Renal pelvis (tissue), 4 donors: Measurements from ENCODE around the gene VEGFC. TPM values are rescaled to one million over a fixed set of nuclear protein-coding genes. Genes with fewer than 3 reads are reported as not detected.
A peak's percentile ranks its signal among the peaks of the same experiment; 100 is the strongest.

Experiments used
- DNase-seq: peaks from one replicate; pipeline ENCODE4 v3.0.0-alpha.2; 2013
- polyA plus RNA-seq, 3 donors: library from polyadenylated mRNA; unstranded; fragments of 120-200 nt; gene quantifications; one replicate each; pipeline ENCODE4 v1.2.1, GENCODE V29; 2013; ENCODE audit not compliant: insufficient read length in 3 of 3

The VEGFC gene
- polyA plus RNA-seq, 3 donors = 14.8 to 18.1 (median 16.6) TPM

- no peak for DNase-seq
These were observed 12.4 kb upstream of the VEGFC start for GRCh38 chr4:176805155-176805554.

GRCh38 chr4:176800891-176801534 is 8.3 kb upstream of the VEGFC start:
- no peak for DNase-seq

DNA sequence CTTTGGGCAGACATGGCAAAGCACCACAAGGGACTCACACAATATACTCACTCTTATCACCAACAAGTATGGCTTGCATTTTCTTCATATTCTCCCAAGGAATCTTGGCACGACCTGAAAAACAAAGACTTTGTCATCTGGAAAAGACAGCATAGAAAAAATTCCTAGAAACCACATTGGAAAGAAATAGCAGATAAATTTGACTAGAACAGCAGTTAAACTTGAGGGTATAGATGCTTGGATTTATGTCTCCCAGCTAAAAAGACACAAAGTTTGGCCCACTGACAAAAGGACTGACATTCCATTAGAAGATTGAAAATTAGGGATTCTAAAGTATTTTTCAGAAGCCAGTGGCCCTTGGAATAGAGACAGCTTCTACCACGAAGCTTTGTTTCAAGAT is 6.9 kb upstream of the VEGFC start:
- no peak for DNase-seq

GRCh38 chr4:176798540-176798939 is 5.8 kb upstream of the VEGFC start:
- DNase-seq = no peak

- no peak for DNase-seq
These were observed 2.7 kb upstream of the VEGFC start for GRCh38 chr4:176795441-176795840.

DNA sequence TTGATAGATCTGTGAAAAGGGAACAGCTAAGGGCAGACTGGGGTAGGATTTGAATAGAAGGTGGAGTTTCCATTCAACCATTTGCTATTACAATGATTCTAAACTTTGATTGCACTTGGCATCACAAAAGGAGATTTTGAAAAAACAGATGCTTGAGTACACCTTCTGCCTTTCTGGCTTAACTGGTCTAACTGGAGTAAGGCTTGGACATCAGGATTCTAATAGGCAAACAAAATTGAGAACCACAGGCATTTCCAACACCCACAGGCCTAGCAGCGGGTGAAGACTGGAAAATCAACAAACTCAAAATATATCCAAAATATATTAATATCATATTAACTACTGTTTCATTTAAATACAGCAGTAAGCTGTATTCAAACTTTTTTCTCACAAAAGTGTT is 1.9 kb upstream of the VEGFC start:
- DNase-seq = no peak

- DNase-seq = no peak
These were observed 1.4 kb upstream of the VEGFC start for GRCh38 chr4:176794151-176794550.

- DNase-seq = no peak
These were observed 411 bp upstream of the VEGFC start for GRCh38 chr4:176793060-176793605.

DNA sequence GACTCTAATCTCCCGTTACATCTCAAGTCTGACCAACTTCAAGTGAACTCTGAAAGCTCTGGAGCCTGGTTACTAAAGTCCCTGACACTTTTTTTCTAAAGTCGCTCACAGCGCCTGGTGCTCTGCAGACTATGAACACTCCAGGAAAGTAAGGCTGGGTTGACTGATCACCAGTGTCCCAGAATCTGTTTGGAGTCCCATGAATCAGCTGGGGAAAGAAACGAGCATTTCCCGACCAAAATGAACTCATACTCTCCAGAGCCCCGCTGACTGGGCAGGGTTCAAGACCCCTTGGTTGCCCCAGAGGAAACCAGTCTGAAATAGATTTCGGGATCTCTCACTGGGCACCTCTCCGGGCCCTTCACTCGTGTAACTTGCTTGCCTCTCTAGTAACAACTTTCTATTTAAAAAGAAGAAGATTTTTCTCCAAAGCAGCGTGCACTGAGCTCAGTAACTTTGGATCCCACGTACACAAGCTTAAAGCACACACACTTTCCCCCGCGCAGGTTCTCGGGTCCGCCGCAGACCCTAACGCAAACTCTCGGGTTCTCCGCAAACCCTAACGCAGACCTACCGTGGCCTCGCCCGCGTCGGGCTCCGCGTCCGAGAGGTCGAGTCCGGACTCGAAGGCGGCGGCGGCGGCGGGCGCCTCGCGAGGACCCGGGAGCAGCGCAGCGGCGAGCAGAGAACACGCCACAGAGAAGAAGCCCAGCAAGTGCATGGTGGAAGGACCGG is 964 bp downstream of the VEGFC start:
- peak; percentile 48 for DNase-seq

DNA sequence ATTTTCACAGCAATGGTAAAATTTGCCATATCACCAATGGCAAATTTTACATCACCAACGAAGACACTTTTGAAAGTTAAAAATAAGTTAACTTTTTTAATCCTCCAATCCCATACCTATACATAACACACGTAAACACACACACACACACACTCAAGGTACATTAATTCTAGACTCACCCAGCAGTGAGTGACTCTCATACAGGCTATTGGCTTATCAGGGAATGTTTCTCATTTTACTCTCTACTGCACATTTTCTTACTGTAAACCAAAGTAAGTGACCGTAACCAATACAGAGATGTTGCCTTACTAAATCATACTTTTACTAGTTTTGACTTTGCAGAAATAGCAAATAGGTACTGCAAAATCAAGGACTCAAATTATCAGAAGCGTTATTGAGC is 2.3 kb downstream of the VEGFC start:
- no peak for DNase-seq

DNA sequence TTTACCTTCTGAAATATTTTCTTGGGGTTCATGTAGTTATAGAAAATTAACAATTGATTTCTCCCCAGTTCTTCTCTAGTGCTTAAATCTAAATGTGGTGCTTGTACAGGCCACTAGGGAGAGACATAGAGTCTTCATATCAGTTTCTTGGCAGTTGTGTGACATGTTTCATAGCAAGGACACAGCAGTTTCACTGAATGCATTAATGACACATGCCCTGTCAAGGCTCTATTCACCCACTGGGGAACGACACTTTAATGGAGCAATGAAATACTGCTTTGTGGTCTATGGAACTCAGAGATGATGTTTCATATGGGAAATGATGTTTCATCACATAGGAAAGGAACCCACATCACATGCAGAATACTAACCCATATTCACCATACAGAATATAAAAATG is 2.8 kb downstream of the VEGFC start:
- DNase-seq = peak; percentile 30

DNA sequence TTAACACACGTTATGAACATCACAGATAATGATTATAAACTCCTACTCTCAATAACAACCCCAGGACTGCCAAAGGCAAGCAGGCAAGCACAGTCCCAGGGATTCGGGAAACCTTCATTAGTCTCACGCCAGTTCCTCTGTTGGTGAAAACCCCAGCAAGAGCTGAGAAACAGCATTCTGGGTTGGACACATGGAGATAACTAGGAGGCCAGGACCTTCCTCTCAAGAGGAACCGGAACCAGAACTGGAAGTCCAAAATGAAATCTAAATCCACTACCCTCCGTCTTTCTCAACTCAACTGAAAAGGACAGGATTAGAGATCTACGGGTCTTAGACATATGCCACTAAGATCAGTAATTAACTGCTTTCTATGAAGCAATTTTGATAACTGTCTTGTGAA is 3.8 kb downstream of the VEGFC start:
- DNase-seq = no peak

GRCh38 chr4:176788248-176788647 is 4.5 kb downstream of the VEGFC start:
- DNase-seq = no peak

DNA sequence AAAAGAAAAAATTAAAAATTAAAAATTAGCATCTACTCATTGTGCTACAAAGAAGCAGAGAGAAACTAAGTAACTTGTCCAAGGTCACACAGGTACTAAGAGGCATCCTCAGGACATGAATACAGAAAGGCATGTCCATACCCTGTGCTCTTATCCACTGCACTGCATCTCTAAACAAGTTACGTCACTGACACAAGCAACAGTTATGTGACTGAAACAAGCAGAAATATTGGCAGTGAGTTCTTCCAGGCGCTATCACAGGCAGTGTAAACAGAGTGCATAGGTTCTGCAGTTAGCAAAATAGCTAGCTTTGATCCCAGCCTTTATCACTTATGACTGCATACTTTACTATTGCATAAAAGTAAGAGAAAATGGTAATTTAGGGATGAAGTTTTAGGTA is 7.9 kb downstream of the VEGFC start:
- no peak for DNase-seq

DNA sequence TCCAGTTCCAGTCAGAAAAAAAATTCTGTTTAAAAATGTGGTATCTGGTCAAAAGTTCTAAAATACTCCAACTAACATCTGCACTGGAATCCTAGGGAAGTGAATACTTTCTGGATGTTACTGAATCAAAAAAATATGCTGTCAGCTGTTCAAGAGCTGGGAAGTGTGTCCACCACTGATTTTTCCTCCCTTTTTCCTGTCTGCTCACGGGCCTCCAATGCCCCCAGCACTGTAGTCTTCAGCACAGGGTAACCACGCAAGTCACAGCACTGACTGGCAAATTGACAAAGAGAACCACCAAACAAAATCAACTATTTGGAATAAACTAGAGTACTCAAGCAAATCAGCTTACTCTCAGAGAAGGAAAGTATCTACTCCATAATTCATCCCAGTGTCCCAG is 9.9 kb downstream of the VEGFC start:
- DNase-seq = no peak

- no peak for DNase-seq
These were observed 10.5 kb downstream of the VEGFC start for GRCh38 chr4:176782191-176782590.

GRCh38 chr4:176781739-176782100 is 11.0 kb downstream of the VEGFC start:
- DNase-seq = no peak

DNA sequence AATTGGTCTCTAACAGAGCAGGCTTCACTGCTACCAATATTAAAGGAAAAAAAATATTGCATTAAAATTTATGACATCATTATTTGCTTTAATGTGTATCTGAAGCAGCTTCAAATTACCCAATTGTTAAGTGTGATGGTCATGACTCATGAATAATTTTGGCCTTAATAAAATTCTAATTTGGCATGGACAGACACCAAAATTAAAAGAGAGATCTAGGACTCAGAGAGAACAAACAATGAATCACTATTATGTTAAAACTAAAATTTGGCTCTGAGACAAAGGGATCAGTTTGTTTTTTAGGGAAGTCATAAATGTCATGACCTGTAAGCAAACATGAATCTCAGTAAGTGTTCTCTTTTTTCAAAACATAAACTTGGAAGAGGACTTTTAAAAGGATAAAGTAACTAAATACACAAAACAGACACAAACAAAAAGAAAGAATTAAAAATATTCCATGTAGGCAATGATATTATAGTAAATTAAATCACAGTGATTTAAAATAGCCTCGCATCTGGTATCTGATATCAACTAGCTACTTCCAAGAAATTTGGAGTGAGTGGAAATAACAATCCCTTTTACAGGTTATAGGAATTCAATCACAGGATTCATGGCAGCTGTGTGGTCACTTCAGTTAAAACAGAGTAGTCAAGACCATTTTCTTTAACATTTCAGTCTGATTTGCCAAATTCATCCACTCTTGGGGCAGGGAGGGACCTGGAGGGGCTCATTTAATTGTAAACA is 11.6 kb downstream of the VEGFC start:
- DNase-seq = no peak

GRCh38 chr4:176779421-176779820 is 13.3 kb downstream of the VEGFC start:
- DNase-seq = no peak

GRCh38 chr4:176778491-176778890 is 14.2 kb downstream of the VEGFC start:
- DNase-seq = no peak

DNA sequence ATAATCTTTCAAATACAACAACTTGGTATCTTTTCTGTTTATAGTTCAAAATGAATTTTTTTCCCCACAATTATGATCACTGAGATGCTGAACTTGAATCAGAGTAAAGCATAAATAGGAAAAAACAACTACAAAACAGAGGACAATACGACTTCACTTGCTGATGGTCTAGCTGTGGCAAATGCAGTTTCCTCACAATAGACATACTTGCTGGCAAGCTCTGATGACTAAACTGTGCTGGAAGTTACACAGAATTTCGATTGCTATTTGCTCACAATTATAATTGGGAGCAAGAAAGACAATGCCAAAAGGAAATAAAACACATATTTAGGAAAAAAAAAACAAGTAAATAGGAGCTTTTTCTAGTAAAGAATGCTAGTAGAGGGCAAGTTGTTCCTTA is 14.7 kb downstream of the VEGFC start:
- no peak for DNase-seq

DNA sequence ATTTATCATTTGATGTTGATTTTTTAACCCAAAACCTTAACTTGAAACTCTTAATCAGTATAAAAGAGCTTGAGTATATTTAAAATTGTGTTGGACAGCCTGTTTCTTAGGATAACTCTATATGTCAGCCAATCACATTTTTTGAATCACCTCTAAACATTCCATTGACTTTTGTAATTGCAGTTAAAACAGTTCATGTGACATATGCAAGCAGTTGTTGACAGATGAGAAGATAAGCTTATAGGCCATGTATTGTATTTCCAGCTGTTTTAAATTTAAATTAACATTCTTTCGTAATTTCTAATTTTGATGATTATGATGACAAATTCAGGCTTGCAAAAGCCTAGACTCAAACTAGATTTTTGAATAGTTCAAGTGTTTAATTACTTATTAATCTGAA is 17.4 kb downstream of the VEGFC start:
- no peak for DNase-seq

DNA sequence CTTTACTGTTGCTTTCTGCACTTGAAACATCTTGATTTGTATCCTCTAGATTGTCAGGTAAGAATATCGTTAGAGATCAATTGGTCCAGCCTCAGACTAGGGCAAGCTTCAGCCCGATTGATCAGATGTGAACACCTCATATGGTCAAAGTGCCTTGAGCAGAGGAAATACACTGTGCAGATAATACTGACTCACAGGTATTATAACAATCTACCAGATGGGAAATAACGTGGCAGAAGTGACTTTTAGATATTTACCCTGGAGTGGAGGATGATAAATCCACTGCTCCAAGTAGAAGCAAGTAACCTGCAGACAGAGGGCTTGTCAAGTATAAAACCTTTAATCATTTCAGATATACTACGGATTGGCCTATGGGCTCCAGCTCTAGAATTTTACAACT is 17.9 kb downstream of the VEGFC start:
- DNase-seq = no peak
